Sigmoid colon (tissue), 7 donors: ENCODE data around the gene SCFD1. TPM values are rescaled to one million over a fixed set of nuclear protein-coding genes. Genes with fewer than 3 reads are reported as not detected.
A peak's percentile ranks its signal among the peaks of the same experiment; 100 is the strongest.
"Not testable (repeated sequence)": the region's sequence is repeated elsewhere in the genome, so short reads cannot be mapped to it uniquely, and the experiment has no call there.

Experiments
- DNase-seq: peaks from one replicate; pipeline ENCODE4 v3.0.0-alpha.2; 2019
- H3K27ac ChIP-seq, 4 donors: fragments of 200-600 bp; sonication (generic); one replicate each; pipeline ENCODE4 v1.5.1; 2016 to 2019; ENCODE audit warnings: mild to moderate bottlenecking in 1 of 4
- H3K27me3 ChIP-seq, 3 donors: fragments of 200-600 bp; sonication (generic); one replicate each; pipeline ENCODE4 v1.5.1; 2019; ENCODE audit warnings: mild to moderate bottlenecking in 1 of 3
- H3K36me3 ChIP-seq, 4 donors: fragments of 200-600 bp; sonication (generic); one replicate each; pipeline ENCODE4 v1.5.1; 2016 to 2019
- H3K4me1 ChIP-seq, 4 donors: fragments of 200-600 bp; sonication (generic); one replicate each; pipeline ENCODE4 v1.5.1; 2017 to 2019
- H3K4me3 ChIP-seq, 4 donors: fragments of 200-600 bp; sonication (generic); one replicate each; pipeline ENCODE4 v1.5.1; 2017 to 2019; ENCODE audit warnings: mild to moderate bottlenecking in 2 of 4, moderate library complexity in 1 of 4
- H3K9me3 ChIP-seq, 4 donors: fragments of 200-600 bp in 3 of 4; sonication (generic) in 3 of 4; one replicate each; pipeline versions ENCODE4 v1.5.1 to v1.6.1; 2013 to 2019
- EP300 ChIP-seq, 4 donors: sonication (generic); formaldehyde crosslinking; IDR thresholded peaks; one replicate each; pipeline ENCODE4 v1.6.1; 2017; ENCODE audit warnings: antibody characterized with exemption in 4 of 4
- POLR2A ChIP-seq, 2 donors: fragments of 450-650 bp; IDR thresholded peaks; one replicate each; pipeline ENCODE4 v1.6.1; 2016; ENCODE audit warnings: antibody characterized with exemption in 2 of 2, mild to moderate bottlenecking in 2 of 2, moderate library complexity in 2 of 2
- POLR2AphosphoS5 ChIP-seq, 4 donors: sonication (generic); formaldehyde crosslinking; IDR thresholded peaks; one replicate each; pipeline ENCODE4 v1.6.1; 2017; ENCODE audit warnings: antibody characterized with exemption in 4 of 4
- WGBS, 2 donors: extraction: QIAGEN DNeasy Blood & Tissue Kit; methylation state at CpG; one replicate each; pipeline ENCODE4 v1.1.7; 2013; 5-methylcytosine and 5-hydroxymethylcytosine counted together
- intact Hi-C: fragments of 100-400 bp; cut with DNase I; formaldehyde crosslinking; loops from one replicate; pipeline ENCODE4 v1.15.1; 2023
- polyA plus RNA-seq, 3 donors: library from polyadenylated mRNA; stranded (reverse); fragments of 200-250 nt; gene quantifications; one replicate each; pipeline ENCODE4 v1.2.3, GENCODE V29; 2013
- total RNA-seq, 4 donors: library from RNA; depleted of rRNA; stranded (reverse); fragments of >200 nt; gene quantifications; one replicate each; pipeline ENCODE4 v1.1.0, GENCODE V29; 2016
- TF ChIP-seq, protein P1 (sequence below), 4 experiments: fragments of 450-650 bp in 3 of 4; fragments of 200-600 bp in 1 of 4; IDR thresholded peaks; one replicate each; pipeline ENCODE4 v1.5.1; 2016 to 2019; ENCODE audit warnings: antibody characterized with exemption in 4 of 4, mild to moderate bottlenecking in 3 of 4, moderate library complexity in 2 of 4
- donor health status: healthy with polysubstance abuse.
- donor health status: Bipolar disorder and iron deficiency.
- donor health status: healthy.

Gene SCFD1, protein sequence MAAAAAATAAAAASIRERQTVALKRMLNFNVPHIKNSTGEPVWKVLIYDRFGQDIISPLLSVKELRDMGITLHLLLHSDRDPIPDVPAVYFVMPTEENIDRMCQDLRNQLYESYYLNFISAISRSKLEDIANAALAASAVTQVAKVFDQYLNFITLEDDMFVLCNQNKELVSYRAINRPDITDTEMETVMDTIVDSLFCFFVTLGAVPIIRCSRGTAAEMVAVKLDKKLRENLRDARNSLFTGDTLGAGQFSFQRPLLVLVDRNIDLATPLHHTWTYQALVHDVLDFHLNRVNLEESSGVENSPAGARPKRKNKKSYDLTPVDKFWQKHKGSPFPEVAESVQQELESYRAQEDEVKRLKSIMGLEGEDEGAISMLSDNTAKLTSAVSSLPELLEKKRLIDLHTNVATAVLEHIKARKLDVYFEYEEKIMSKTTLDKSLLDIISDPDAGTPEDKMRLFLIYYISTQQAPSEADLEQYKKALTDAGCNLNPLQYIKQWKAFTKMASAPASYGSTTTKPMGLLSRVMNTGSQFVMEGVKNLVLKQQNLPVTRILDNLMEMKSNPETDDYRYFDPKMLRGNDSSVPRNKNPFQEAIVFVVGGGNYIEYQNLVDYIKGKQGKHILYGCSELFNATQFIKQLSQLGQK
- total RNA-seq = 10 to 100 TPM; 36.1 to 86.1 (median 57.3) TPM
- polyA plus RNA-seq = 10 to 100 TPM; 45.3 to 79.1 (median 60.7) TPM

DNA sequence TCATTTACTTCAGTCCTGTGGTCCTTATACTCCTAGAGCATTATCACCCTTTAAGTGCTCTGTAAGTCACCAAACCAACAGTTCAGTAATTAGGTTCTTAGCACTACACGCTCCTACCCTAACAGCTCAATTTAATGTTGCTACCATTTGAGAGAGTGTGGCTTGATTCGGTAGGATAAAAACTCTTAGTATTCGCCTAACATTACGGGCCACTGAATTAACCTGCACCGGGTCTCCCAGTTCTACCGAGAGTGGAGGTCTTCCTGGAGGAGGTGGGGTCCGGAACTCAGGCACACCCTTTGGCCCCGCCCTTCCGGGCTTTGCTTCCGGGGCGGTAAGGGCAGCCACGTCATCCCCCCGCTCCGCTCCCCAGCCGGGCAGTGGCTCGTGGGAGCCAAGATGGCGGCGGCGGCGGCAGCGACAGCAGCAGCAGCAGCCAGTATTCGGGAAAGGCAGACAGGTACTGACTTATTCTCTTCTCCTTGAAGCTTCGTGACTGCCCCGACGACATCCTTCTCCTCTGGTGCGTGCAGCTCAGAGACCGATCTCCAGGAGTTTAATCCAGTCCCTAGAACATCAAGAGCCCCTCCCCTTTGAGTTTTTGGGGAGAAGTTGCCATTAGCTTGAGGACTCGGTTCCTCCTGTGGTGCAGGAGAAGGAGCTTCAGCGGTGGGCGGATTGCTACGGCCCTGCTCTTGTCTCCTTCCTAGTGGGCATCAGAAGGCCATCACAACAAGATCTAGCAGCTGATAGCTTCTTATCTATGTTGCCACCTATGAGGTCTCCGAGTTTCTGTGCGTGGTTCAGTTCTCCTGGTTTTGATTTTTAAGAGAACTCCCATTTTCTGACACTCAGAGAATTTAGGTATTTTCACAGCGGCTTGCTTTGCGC, at the start of gene SCFD1:
TSS of gene SCFD1 (plus strand) at position 380 of the 891 bp plus-strand sequence. CDS start at position 400, 20 bp downstream.
- no peaks in the 10 kb centered on the region for H3K36me3 ChIP-seq
- TF ChIP-seq, protein P1, sequence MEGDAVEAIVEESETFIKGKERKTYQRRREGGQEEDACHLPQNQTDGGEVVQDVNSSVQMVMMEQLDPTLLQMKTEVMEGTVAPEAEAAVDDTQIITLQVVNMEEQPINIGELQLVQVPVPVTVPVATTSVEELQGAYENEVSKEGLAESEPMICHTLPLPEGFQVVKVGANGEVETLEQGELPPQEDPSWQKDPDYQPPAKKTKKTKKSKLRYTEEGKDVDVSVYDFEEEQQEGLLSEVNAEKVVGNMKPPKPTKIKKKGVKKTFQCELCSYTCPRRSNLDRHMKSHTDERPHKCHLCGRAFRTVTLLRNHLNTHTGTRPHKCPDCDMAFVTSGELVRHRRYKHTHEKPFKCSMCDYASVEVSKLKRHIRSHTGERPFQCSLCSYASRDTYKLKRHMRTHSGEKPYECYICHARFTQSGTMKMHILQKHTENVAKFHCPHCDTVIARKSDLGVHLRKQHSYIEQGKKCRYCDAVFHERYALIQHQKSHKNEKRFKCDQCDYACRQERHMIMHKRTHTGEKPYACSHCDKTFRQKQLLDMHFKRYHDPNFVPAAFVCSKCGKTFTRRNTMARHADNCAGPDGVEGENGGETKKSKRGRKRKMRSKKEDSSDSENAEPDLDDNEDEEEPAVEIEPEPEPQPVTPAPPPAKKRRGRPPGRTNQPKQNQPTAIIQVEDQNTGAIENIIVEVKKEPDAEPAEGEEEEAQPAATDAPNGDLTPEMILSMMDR (IDR thresholded peaks at IDR 0.05) = no peak
- TF ChIP-seq POLR2AphosphoS5 (IDR thresholded peaks at IDR 0.05) (peak; percentile 98 to 99 (median 98)), POLR2A (IDR thresholded peaks at IDR 0.05) (peak; percentile 96 to 97), EP300 (IDR thresholded peaks at IDR 0.05) (peak in 1 of 4 donors; percentile 28)
- intact Hi-C loops = loop anchor here (5.0 kb wide), 1 partner anchor 65 kb away; the partner anchor contains the start of gene G2E3
- no peaks in the 10 kb centered on the region for H3K9me3 ChIP-seq
- no peaks in the 10 kb centered on the region for H3K27me3 ChIP-seq
- peak within 1 kb of the TSS; percentile 63 to 87 (median 74) for H3K4me3 ChIP-seq
- H3K4me1 ChIP-seq = peaks cover 0 to 37% (median 22%) of the 10 kb centered on the region in 4 donors
- 0 to 1% methylated on average over 35 of the region's 35 CpGs for WGBS, 2 donors
- peak within 1 kb of the TSS; percentile 86 to 87 (median 86) for H3K27ac ChIP-seq
- peak; percentile 96 for DNase-seq

- DNase-seq = no peak
- Histone ChIP-seq H3K36me3 (no peaks in the 10 kb centered on the region), H3K27me3 (no peaks in the 10 kb centered on the region), H3K4me1 (peaks cover 0 to 21% (median 7%) of the 10 kb centered on the region in 4 donors), H3K4me3 (no peak overlapping the region), H3K27ac (no peak overlapping the region), H3K9me3 (no peaks in the 10 kb centered on the region)
- intact Hi-C loops = no loop called here
- WGBS, 2 donors = 96 to 97% methylated on average over 1 of the region's 1 CpG
- no peak for TF ChIP-seq POLR2AphosphoS5 (IDR thresholded peaks at IDR 0.05)
- no peak for TF ChIP-seq EP300 (IDR thresholded peaks at IDR 0.05)
- no peak for TF ChIP-seq POLR2A (IDR thresholded peaks at IDR 0.05)
- TF ChIP-seq, protein P1 (IDR thresholded peaks at IDR 0.05) = no peak
Observed at GRCh38 chr14:30572771-30573170, 49.3 kb upstream of the SCFD1 start.

GRCh38 chr14:30573226-30573814, 48.8 kb upstream of the SCFD1 start:
- Histone ChIP-seq H3K9me3 (no peaks in the 10 kb centered on the region), H3K4me1 (peaks cover 0 to 21% (median 7%) of the 10 kb centered on the region in 4 donors), H3K4me3 (no peak overlapping the region), H3K36me3 (no peaks in the 10 kb centered on the region), H3K27me3 (no peaks in the 10 kb centered on the region), H3K27ac (no peak overlapping the region)
- DNase-seq = no peak
- WGBS, 2 donors = 84 to 87% methylated on average over 5 of the region's 5 CpGs
- TF ChIP-seq POLR2AphosphoS5 (IDR thresholded peaks at IDR 0.05) (no peak), EP300 (IDR thresholded peaks at IDR 0.05) (no peak), POLR2A (IDR thresholded peaks at IDR 0.05) (no peak)
- TF ChIP-seq, protein P1 (IDR thresholded peaks at IDR 0.05) = no peak
- intact Hi-C loops = no loop called here

DNA sequence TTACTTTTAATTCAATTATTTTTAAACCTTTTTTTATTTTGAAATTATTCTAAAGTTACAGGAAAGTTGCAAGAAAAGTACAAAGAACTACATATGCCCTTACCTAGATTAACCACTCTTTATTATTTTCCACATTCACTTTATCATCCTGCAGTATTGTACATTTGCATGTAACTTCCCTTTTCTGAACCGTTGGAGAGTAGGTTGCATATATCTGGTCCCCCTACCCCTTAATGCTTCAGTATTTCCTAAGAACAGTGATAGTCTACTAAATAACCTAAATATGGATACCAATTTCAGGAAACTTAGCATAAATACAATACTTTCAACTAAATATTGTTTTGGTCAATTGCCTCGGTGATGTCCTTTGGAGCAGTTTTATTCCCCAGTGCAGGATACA, 48.2 kb upstream of the SCFD1 start:
- 74 to 80% methylated on average over 2 of the region's 2 CpGs for WGBS, 2 donors
- TF ChIP-seq, protein P1 (IDR thresholded peaks at IDR 0.05) = no peak
- no peak for TF ChIP-seq EP300 (IDR thresholded peaks at IDR 0.05)
- H3K9me3 ChIP-seq = no peaks in the 10 kb centered on the region
- intact Hi-C loops = no loop called here
- peaks cover 0 to 21% (median 7%) of the 10 kb centered on the region in 4 donors for H3K4me1 ChIP-seq
- DNase-seq = no peak
- H3K4me3 ChIP-seq = no peak overlapping the region
- H3K36me3 ChIP-seq = no peaks in the 10 kb centered on the region
- no peak overlapping the region for H3K27ac ChIP-seq
- no peaks in the 10 kb centered on the region for H3K27me3 ChIP-seq

DNA sequence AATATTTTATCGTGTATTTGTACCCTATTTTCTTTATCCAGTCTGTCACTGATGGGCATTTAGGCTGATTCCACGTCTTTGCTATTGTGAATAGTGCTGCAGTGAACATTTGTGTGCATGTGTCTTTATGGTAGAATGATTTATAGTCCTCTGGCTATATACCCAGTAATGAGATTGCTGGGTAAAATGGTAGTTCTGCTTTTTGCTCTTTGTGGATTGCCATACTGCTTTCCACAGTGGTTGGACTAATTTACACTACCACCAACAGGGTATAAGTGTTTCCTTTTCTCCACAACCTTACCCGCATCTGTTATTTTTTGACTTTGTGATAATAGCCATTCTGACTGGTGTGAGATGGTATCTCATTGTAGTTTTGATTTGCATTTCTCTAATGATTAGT, 47.3 kb upstream of the SCFD1 start:
- peaks cover 0 to 18% (median 7%) of the 10 kb centered on the region in 4 donors for H3K4me1 ChIP-seq
- 92% methylated on average over 3 of the region's 3 CpGs for WGBS, 2 donors
- H3K9me3 ChIP-seq, H3K4me3 ChIP-seq, intact Hi-C loops, H3K36me3 ChIP-seq, DNase-seq, H3K27ac ChIP-seq, H3K27me3 ChIP-seq: not testable (repeated sequence)

GRCh38 chr14:30576333-30576732, 45.8 kb upstream of the SCFD1 start:
- DNase-seq, H3K4me3 ChIP-seq, H3K27ac ChIP-seq, intact Hi-C loops, H3K27me3 ChIP-seq, H3K36me3 ChIP-seq, H3K9me3 ChIP-seq: not testable (repeated sequence)
- peaks cover 0 to 16% (median 0%) of the 10 kb centered on the region in 4 donors for H3K4me1 ChIP-seq
- WGBS, 2 donors = 97 to 99% methylated on average over 1 of the region's 1 CpG
